ENCODE measurements around the gene VPS37B. TPM values are rescaled to one million over a fixed set of nuclear protein-coding genes. Genes with fewer than 3 reads are reported as not detected.

The VPS37B gene
- total RNA-seq, 1 experiment from 2014 or later = 12.3 TPM

GRCh38 chr12:122862110-122862634 is 33.8 kb downstream of the VPS37B start:
- Histone ChIP-seq H2BK20ac (ENCODE audit: low read depth, low read length, poor library complexity, severe bottlenecking) (no peak overlapping the region), H3K9me3 (ENCODE audit: control insufficient read depth, low read depth, low read length) (no peaks in the 10 kb centered on the region), H4K5ac (ENCODE audit: insufficient read length, low read depth, low read length) (no peak overlapping the region), H3T11ph (ENCODE audit: low read length) (no peak overlapping the region), H3K18ac (ENCODE audit: insufficient read length, low read depth, low read length) (no peak overlapping the region), H2BK5ac (ENCODE audit: insufficient read length, low read length) (no peak overlapping the region), H4K20me1 (ENCODE audit: control insufficient read depth, insufficient read depth, insufficient read length) (no peaks in the 10 kb centered on the region), H2BK120ac (ENCODE audit: low read depth, low read length, poor library complexity, severe bottlenecking) (no peak overlapping the region), H3K56ac (ENCODE audit: insufficient read length, low read depth, low read length) (no peak overlapping the region), H3K79me2 (ENCODE audit: insufficient read depth, low read length) (no peaks in the 10 kb centered on the region), H3K23me2 (ENCODE audit: insufficient read length, low read depth, low read length, poor library complexity, severe bottlenecking) (no peaks in the 10 kb centered on the region), H2BK12ac (ENCODE audit: insufficient read length, low read depth, low read length) (no peak overlapping the region), H3K23ac (ENCODE audit: insufficient read length, low read depth, low read length) (no peak overlapping the region), H3K14ac (ENCODE audit: insufficient read depth, low read length) (no peak overlapping the region), H3K79me1 (ENCODE audit: insufficient read depth, low read depth, low read length, poor library complexity, severe bottlenecking) (no peaks in the 10 kb centered on the region), H2AK5ac (ENCODE audit: insufficient read length, low read length) (no peak overlapping the region), H3K4ac (ENCODE audit: low read depth, low read length) (no peak overlapping the region), H2BK15ac (ENCODE audit: low read depth, low read length) (no peak overlapping the region), H4K8ac (replicated peaks; ENCODE audit: insufficient read length, low read depth, low read length) (no peak overlapping the region), H3K4me2 (ENCODE audit: insufficient read depth, insufficient read length, low read length) (no peak overlapping the region), H3K27me3 (ENCODE audit: insufficient read depth, low read length) (no peaks in the 10 kb centered on the region), H3K9ac (ENCODE audit: extremely low read depth, insufficient read length, low read length) (no peak overlapping the region), H3K4me1 (ENCODE audit: insufficient read depth, low read length) (no peaks in the 10 kb centered on the region), H3K27ac (ENCODE audit: insufficient read length, low read depth, low read length) (no peak overlapping the region), H2AFZ (ENCODE audit: low read length) (no peak overlapping the region), H4K91ac (ENCODE audit: insufficient read length, low read depth, low read length) (no peak overlapping the region)
- Mint-ChIP-seq H3K27me3 (ENCODE audit: low read depth) (peaks cover 52% of the 10 kb centered on the region), H3K27ac (no peak overlapping the region), H3K36me3 (ENCODE audit: insufficient read depth in 1 of 3, low read depth in 3 of 3) (peaks cover 3 to 8% (median 8%) of the 10 kb centered on the region in 3 experiments; a peak in 6 of 7 replicates), H3K4me1 (peaks cover 0 to 2% of the 10 kb centered on the region in 2 experiments; a peak in 1 of 4 replicates), H3K9me3 (no peaks in the 10 kb centered on the region), H3K4me3 (no peak overlapping the region)
- TF ChIP-seq, protein P1, sequence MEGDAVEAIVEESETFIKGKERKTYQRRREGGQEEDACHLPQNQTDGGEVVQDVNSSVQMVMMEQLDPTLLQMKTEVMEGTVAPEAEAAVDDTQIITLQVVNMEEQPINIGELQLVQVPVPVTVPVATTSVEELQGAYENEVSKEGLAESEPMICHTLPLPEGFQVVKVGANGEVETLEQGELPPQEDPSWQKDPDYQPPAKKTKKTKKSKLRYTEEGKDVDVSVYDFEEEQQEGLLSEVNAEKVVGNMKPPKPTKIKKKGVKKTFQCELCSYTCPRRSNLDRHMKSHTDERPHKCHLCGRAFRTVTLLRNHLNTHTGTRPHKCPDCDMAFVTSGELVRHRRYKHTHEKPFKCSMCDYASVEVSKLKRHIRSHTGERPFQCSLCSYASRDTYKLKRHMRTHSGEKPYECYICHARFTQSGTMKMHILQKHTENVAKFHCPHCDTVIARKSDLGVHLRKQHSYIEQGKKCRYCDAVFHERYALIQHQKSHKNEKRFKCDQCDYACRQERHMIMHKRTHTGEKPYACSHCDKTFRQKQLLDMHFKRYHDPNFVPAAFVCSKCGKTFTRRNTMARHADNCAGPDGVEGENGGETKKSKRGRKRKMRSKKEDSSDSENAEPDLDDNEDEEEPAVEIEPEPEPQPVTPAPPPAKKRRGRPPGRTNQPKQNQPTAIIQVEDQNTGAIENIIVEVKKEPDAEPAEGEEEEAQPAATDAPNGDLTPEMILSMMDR (conservative IDR thresholded peaks at IDR 0.05) = no peak
- no CpG with 5 or more reads among the region's 20 CpGs for WGBS (ENCODE audit: extremely low coverage, insufficient read length, low lambda C conversion rate)
- no peak for DNase-seq
